Neuronal stem cell (in vitro differentiated cells): Measurements from ENCODE around the gene SLC22A4.

Source experiments
- DNase-seq: peaks from one replicate; pipeline ENCODE4 v3.0.0-alpha.2; 2013; ENCODE audit warnings: low spot score
- H2AFZ ChIP-seq: one replicate; pipeline ENCODE4 v1.6.1; 2013; ENCODE audit warnings: mild to moderate bottlenecking, low read length, inconsistent platforms
- H2AK5ac ChIP-seq: 2 replicates; pipeline ENCODE4 v1.6.1; 2013; ENCODE audit warnings: low read depth, mild to moderate bottlenecking, inconsistent platforms, low read length, moderate library complexity, mixed read lengths
- H2BK120ac ChIP-seq: 2 replicates; pipeline ENCODE4 v1.6.1; 2013; ENCODE audit warnings: low read depth, mild to moderate bottlenecking, inconsistent platforms, low read length, moderate library complexity, mixed read lengths
- H2BK12ac ChIP-seq: one replicate; pipeline ENCODE4 v1.6.1; 2013; ENCODE audit warnings: low read length, inconsistent platforms
- H2BK15ac ChIP-seq: 2 replicates; pipeline ENCODE4 v1.6.1; 2013; ENCODE audit warnings: mild to moderate bottlenecking, low read length, inconsistent platforms, mixed read lengths
- H2BK5ac ChIP-seq: one replicate; pipeline ENCODE4 v1.6.1; 2013; ENCODE audit warnings: inconsistent platforms, mild to moderate bottlenecking, low read length, moderate library complexity
- H3K14ac ChIP-seq: one replicate; pipeline ENCODE4 v1.6.1; 2013; ENCODE audit warnings: low read length, inconsistent platforms
- H3K18ac ChIP-seq: 2 replicates; pipeline ENCODE4 v1.6.1; 2013; ENCODE audit warnings: low read length, inconsistent platforms
- H3K23ac ChIP-seq: 2 replicates; pipeline ENCODE4 v1.6.1; 2013; ENCODE audit warnings: low read depth, mild to moderate bottlenecking, mixed read lengths, low read length, inconsistent platforms; ENCODE audit not compliant: poor library complexity
- H3K27ac ChIP-seq: replicated peaks from 3 replicates; pipeline ENCODE4 v1.5.1; 2013; ENCODE audit warnings: low read length, inconsistent platforms
- H3K27me3 ChIP-seq, 3 experiments: 2 replicates each; pipeline ENCODE4 v1.6.1; 2013; ENCODE audit warnings: low read length in 3 of 3, mild to moderate bottlenecking in 2 of 3, inconsistent platforms in 1 of 3, low read depth in 1 of 3, mixed read lengths in 1 of 3, moderate library complexity in 1 of 3; ENCODE audit not compliant: control insufficient read depth in 3 of 3, insufficient read depth in 3 of 3
- H3K36me3 ChIP-seq, 2 donors: replicated peaks in 1 of 2; 2 replicates each; pipeline ENCODE4 v1.6.1; 2013; ENCODE audit warnings: low read length in 2 of 2; ENCODE audit not compliant: control insufficient read depth in 2 of 2, insufficient read depth in 2 of 2
- H3K4ac ChIP-seq: 2 replicates; pipeline ENCODE4 v1.6.1; 2013; ENCODE audit warnings: inconsistent platforms, mild to moderate bottlenecking, low read length, moderate library complexity
- H3K4me1 ChIP-seq, 2 donors: 1 replicate in 1 of 2; 2 replicates in 1 of 2; pipeline ENCODE4 v1.6.1; 2013; ENCODE audit warnings: low read length in 2 of 2, low read depth in 1 of 2; ENCODE audit not compliant: control insufficient read depth in 2 of 2, insufficient read depth in 1 of 2
- H3K4me2 ChIP-seq: one replicate; pipeline ENCODE4 v1.6.1; 2013; ENCODE audit warnings: mild to moderate bottlenecking, low read length, inconsistent platforms; ENCODE audit not compliant: insufficient read depth, poor library complexity, severe bottlenecking
- H3K4me3 ChIP-seq, 2 donors: 2 replicates each; pipeline ENCODE4 v1.5.1; 2013; ENCODE audit warnings: low read length in 2 of 2, mild to moderate bottlenecking in 2 of 2, inconsistent platforms in 1 of 2, moderate library complexity in 1 of 2
- H3K79me1 ChIP-seq: one replicate; pipeline ENCODE4 v1.6.1; 2013; ENCODE audit warnings: low read depth, mild to moderate bottlenecking, inconsistent platforms, low read length, moderate library complexity
- H3K9ac ChIP-seq: one replicate; pipeline ENCODE4 v1.6.1; 2013; ENCODE audit warnings: mild to moderate bottlenecking, low read depth, low read length, inconsistent platforms; ENCODE audit not compliant: poor library complexity
- H3K9me3 ChIP-seq, 2 donors: replicated peaks in 1 of 2; 2 replicates each; pipeline versions ENCODE3 to v1.6.1; 2013; ENCODE audit warnings: low read length in 2 of 2, mild to moderate bottlenecking in 2 of 2, inconsistent platforms in 1 of 2, low read depth in 1 of 2, mixed read lengths in 1 of 2, moderate library complexity in 1 of 2; ENCODE audit not compliant: control insufficient read depth in 2 of 2, insufficient read depth in 1 of 2
- H4K8ac ChIP-seq: one replicate; pipeline ENCODE4 v1.6.1; 2013; ENCODE audit warnings: low read depth, mild to moderate bottlenecking, inconsistent platforms, low read length, moderate library complexity
- H4K91ac ChIP-seq: one replicate; pipeline ENCODE4 v1.6.1; 2013; ENCODE audit warnings: low read length, low read depth, mild to moderate bottlenecking, inconsistent platforms; ENCODE audit not compliant: poor library complexity
- WGBS, 2 donors: extraction: QIAGEN DNeasy Blood & Tissue Kit; methylation state at CpG; one replicate each; pipeline ENCODE4 v1.1.7; 2013; ENCODE audit warnings: missing lambda C conversion rate in 2 of 2, mixed read lengths in 1 of 2; ENCODE audit not compliant: insufficient read length in 2 of 2, insufficient replicate concordance in 1 of 2; ENCODE audit errors: extremely low coverage in 2 of 2; 5-methylcytosine and 5-hydroxymethylcytosine counted together

SLC22A4 gene

GRCh38 chr5:132391247-132391646 lies 97.1 kb downstream of the SLC22A4 start:
- Histone ChIP-seq H3K4me3 (no peak overlapping the region), H2BK5ac (no peak overlapping the region), H3K4me2 (no peak overlapping the region), H3K27me3 (peaks cover 0 to 11% (median 0%) of the 10 kb centered on the region in 3 experiments), H3K9ac (no peak overlapping the region), H3K4ac (no peak overlapping the region), H3K18ac (no peak overlapping the region), H2BK120ac (no peak overlapping the region), H3K79me1 (no peaks in the 10 kb centered on the region), H2AK5ac (no peak overlapping the region), H3K23ac (no peak overlapping the region), H3K4me1 (peaks cover 0 to 4% of the 10 kb centered on the region in 2 donors), H3K14ac (no peak overlapping the region), H4K91ac (no peak overlapping the region), H2BK15ac (no peak overlapping the region), H3K27ac (no peak overlapping the region), H3K36me3 (no peaks in the 10 kb centered on the region), H4K8ac (no peak overlapping the region), H2BK12ac (no peak overlapping the region), H3K9me3 (no peaks in the 10 kb centered on the region), H2AFZ (no peak overlapping the region)
- no peak for DNase-seq
- no CpG with 5 or more reads among the region's 5 CpGs for WGBS, 2 donors

GRCh38 chr5:132391870-132392269 lies 97.7 kb downstream of the SLC22A4 start:
- Histone ChIP-seq H3K9me3 (no peaks in the 10 kb centered on the region), H3K9ac (no peak overlapping the region), H2AK5ac (no peak overlapping the region), H3K4me1 (peaks cover 0 to 4% of the 10 kb centered on the region in 2 donors), H2BK5ac (no peak overlapping the region), H3K18ac (no peak overlapping the region), H3K23ac (no peak overlapping the region), H3K4ac (no peak overlapping the region), H3K14ac (no peak overlapping the region), H3K27ac (no peak overlapping the region), H4K91ac (no peak overlapping the region), H3K4me2 (no peak overlapping the region), H3K36me3 (no peaks in the 10 kb centered on the region), H3K27me3 (peaks cover 0 to 11% (median 0%) of the 10 kb centered on the region in 3 experiments), H2AFZ (no peak overlapping the region), H3K4me3 (no peak overlapping the region), H2BK120ac (no peak overlapping the region), H4K8ac (no peak overlapping the region), H2BK15ac (no peak overlapping the region), H2BK12ac (no peak overlapping the region), H3K79me1 (no peaks in the 10 kb centered on the region)
- DNase-seq, result no peak

GRCh38 chr5:132392411-132392810 lies 98.2 kb downstream of the SLC22A4 start:
- Histone ChIP-seq H3K36me3 (no peaks in the 10 kb centered on the region), H3K27me3 (peaks cover 0 to 11% (median 0%) of the 10 kb centered on the region in 3 experiments), H3K4me1 (peaks cover 0 to 4% of the 10 kb centered on the region in 2 donors), H2BK5ac (no peak overlapping the region), H3K4me3 (peak overlapping the region in 1 of 2 donors; percentile 53), H2BK120ac (no peak overlapping the region), H2BK15ac (no peak overlapping the region), H3K9ac (no peak overlapping the region), H4K91ac (no peak overlapping the region), H3K79me1 (no peaks in the 10 kb centered on the region), H3K4ac (no peak overlapping the region), H3K27ac (no peak overlapping the region), H3K14ac (no peak overlapping the region), H4K8ac (no peak overlapping the region), H2AFZ (no peak overlapping the region), H3K18ac (no peak overlapping the region), H3K9me3 (no peaks in the 10 kb centered on the region), H2BK12ac (no peak overlapping the region), H3K23ac (no peak overlapping the region), H3K4me2 (no peak overlapping the region), H2AK5ac (no peak overlapping the region)
- no peak for DNase-seq
- WGBS, 2 donors, result no CpG with 5 or more reads among the region's 8 CpGs

DNA sequence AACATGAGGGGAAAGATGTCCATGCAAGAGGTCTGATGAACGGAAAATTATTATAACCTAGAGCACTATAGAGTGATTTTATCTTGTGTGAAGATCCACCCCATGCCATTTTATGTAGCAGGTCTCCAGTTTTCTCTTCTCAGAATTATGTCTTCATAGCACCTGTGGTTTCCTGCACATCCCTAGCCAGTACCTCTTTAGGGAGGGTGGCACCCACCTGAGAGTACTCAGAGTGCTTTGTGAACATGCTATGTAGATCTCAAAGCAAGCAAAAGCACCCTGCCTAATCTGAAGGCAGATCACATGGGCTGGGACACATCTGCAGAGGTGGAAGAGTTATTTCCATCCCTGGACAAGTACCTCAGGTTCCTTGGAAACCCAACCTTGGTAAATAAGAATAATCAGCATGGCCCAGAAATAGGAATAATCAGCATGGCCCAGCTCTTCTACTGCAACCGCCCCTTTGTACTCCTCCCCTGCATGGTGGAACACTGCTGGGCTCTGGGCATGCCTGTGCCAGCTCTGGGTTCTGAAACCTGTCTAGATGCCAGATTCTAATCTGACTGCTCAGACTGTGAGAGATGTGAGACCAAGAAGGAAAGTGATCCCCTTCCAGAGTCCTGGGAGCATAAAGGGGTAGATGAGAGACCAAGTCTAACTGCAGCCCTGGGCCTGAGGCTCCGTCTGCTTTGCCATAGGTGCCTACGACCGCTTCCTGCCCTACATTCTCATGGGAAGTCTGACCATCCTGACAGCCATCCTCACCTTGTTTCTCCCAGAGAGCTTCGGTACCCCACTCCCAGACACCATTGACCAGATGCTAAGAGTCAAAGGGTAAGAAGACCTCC lies 99.0 kb downstream of the SLC22A4 start:
- Histone ChIP-seq H3K36me3 (no peaks in the 10 kb centered on the region), H2BK5ac (no peak overlapping the region), H2AFZ (no peak overlapping the region), H3K14ac (no peak overlapping the region), H3K9ac (no peak overlapping the region), H3K4me3 (no peak overlapping the region), H2BK120ac (no peak overlapping the region), H3K4me2 (no peak overlapping the region), H2AK5ac (no peak overlapping the region), H2BK12ac (no peak overlapping the region), H3K9me3 (no peaks in the 10 kb centered on the region), H3K4ac (no peak overlapping the region), H3K18ac (no peak overlapping the region), H4K8ac (no peak overlapping the region), H3K79me1 (no peaks in the 10 kb centered on the region), H3K4me1 (no peaks in the 10 kb centered on the region), H4K91ac (no peak overlapping the region), H2BK15ac (no peak overlapping the region), H3K27me3 (peaks cover 0 to 11% (median 0%) of the 10 kb centered on the region in 3 experiments), H3K23ac (no peak overlapping the region), H3K27ac (no peak overlapping the region)
- DNase-seq, result no peak
- WGBS, 2 donors, result no CpG with 5 or more reads among the region's 6 CpGs
